Measurements from ENCODE around the gene HSH2D. TPM values are rescaled to one million over a fixed set of nuclear protein-coding genes. Genes with fewer than 3 reads are reported as not detected.

HSH2D gene
- total RNA-seq, 4 donors from 2014 or later = 0.52 to 0.83 (median 0.75) TPM; not detected in 1

GRCh38 chr19:16206046-16206605 is 62.6 kb downstream of the HSH2D start:
- no peaks in the 10 kb centered on the region for H3K9me3 ChIP-seq
- H3K27me3 ChIP-seq = no peaks in the 10 kb centered on the region
- peaks cover 9 to 21% (median 13%) of the 10 kb centered on the region in 4 donors for H3K4me1 ChIP-seq
- no peak overlapping the region for H3K27ac ChIP-seq (replicated peaks in 1 of 4)
- intact Hi-C loops (cut with DNase I) = no loop called here
- 89% methylated on average over 8 of the region's 14 CpGs for WGBS
- H3K36me3 ChIP-seq = peaks cover 76 to 97% (median 92%) of the 10 kb centered on the region in 4 donors
- H3K4me3 ChIP-seq = no peak overlapping the region
- DNase-seq (ENCODE audit: extremely low spot score) = no peak
- TF ChIP-seq POLR2AphosphoS5 (IDR thresholded peaks at IDR 0.05) (no peak), EP300 (IDR thresholded peaks at IDR 0.05) (no peak), POLR2A (IDR thresholded peaks at IDR 0.05; ENCODE audit: low read depth) (no peak), CTCF (IDR thresholded peaks at IDR 0.05) (no peak)

GRCh38 chr19:16206637-16207036 is 63.2 kb downstream of the HSH2D start:
- Histone ChIP-seq H3K27me3 (no peaks in the 10 kb centered on the region), H3K27ac (replicated peaks in 1 of 4) (no peak overlapping the region), H3K4me3 (no peak overlapping the region), H3K36me3 (peaks cover 81 to 99% (median 94%) of the 10 kb centered on the region in 4 donors), H3K4me1 (peaks cover 9 to 21% (median 13%) of the 10 kb centered on the region in 4 donors), H3K9me3 (no peaks in the 10 kb centered on the region)
- DNase-seq (ENCODE audit: extremely low spot score) = no peak
- TF ChIP-seq POLR2AphosphoS5 (IDR thresholded peaks at IDR 0.05) (no peak), POLR2A (IDR thresholded peaks at IDR 0.05; ENCODE audit: low read depth) (no peak), EP300 (IDR thresholded peaks at IDR 0.05) (no peak), CTCF (IDR thresholded peaks at IDR 0.05) (no peak)
- intact Hi-C loops (cut with DNase I) = no loop called here
- WGBS = 85% methylated on average over 6 of the region's 7 CpGs

- Histone ChIP-seq H3K4me1 (peaks cover 9 to 20% (median 12%) of the 10 kb centered on the region in 4 donors), H3K4me3 (no peak overlapping the region), H3K27ac (replicated peaks in 1 of 4) (no peak overlapping the region), H3K27me3 (no peaks in the 10 kb centered on the region), H3K36me3 (peaks cover 82 to 98% (median 92%) of the 10 kb centered on the region in 4 donors), H3K9me3 (no peaks in the 10 kb centered on the region)
- no peak for TF ChIP-seq POLR2AphosphoS5 (IDR thresholded peaks at IDR 0.05)
- TF ChIP-seq CTCF (IDR thresholded peaks at IDR 0.05) = no peak
- TF ChIP-seq EP300 (IDR thresholded peaks at IDR 0.05) = no peak
- no peak for TF ChIP-seq POLR2A (IDR thresholded peaks at IDR 0.05; ENCODE audit: low read depth)
- 89% methylated on average over 9 of the region's 10 CpGs for WGBS
- DNase-seq (ENCODE audit: extremely low spot score) = no peak
- intact Hi-C loops (cut with DNase I) = no loop called here
Measured at GRCh38 chr19:16207063-16207462, 63.6 kb downstream of the HSH2D start.

- no peak for DNase-seq (ENCODE audit: extremely low spot score)
Measured at GRCh38 chr19:16207490-16208025, 64.1 kb downstream of the HSH2D start.

More at GRCh38 chr19:16207490-16208025, 64.1 kb downstream of the HSH2D start:
- H3K36me3 ChIP-seq = peaks cover 80 to 98% (median 90%) of the 10 kb centered on the region in 4 donors
- WGBS = 83% methylated on average over 12 of the region's 12 CpGs
- H3K9me3 ChIP-seq = no peaks in the 10 kb centered on the region
- H3K27me3 ChIP-seq = no peaks in the 10 kb centered on the region
- no peak overlapping the region for H3K4me3 ChIP-seq
- intact Hi-C loops (cut with DNase I) = no loop called here
- TF ChIP-seq POLR2AphosphoS5 (IDR thresholded peaks at IDR 0.05) (no peak), POLR2A (IDR thresholded peaks at IDR 0.05; ENCODE audit: low read depth) (no peak), EP300 (IDR thresholded peaks at IDR 0.05) (no peak), CTCF (IDR thresholded peaks at IDR 0.05) (no peak)
- H3K4me1 ChIP-seq = peaks cover 9 to 15% (median 10%) of the 10 kb centered on the region in 4 donors
- no peak overlapping the region for H3K27ac ChIP-seq (replicated peaks in 1 of 4)

Small RNA genes lying within 50 kb of the gene (small RNA-seq; reads per million reads assigned to genes)
- gene RF00017 = 0 reads per million in 3 donors

Other genes starting within 250 kb of the HSH2D start
- not detected for gene CYP4F2, start 245.6 kb upstream of the HSH2D start, total RNA-seq
- under 1 TPM in 2 of 4 donors, not detected in 2; 0.32 to 0.66 TPM for gene CYP4F11, start 209.2 kb upstream of the HSH2D start, total RNA-seq
- gene OR10H4, start 194.7 kb upstream of the HSH2D start, total RNA-seq = not detected
- gene TPM4, start 67.2 kb upstream of the HSH2D start, total RNA-seq = 100 to 1,000 TPM; 378 to 445 (median 414) TPM
- 10 to 100 TPM; 37.9 to 56.4 (median 42.9) TPM for gene RAB8A, start 31.8 kb upstream of the HSH2D start, total RNA-seq
- gene CIB3, start 29.8 kb downstream of the HSH2D start, total RNA-seq = not detected
- 100 to 1,000 TPM in 3 of 4 donors, 10 to 100 TPM in 1; 83.5 to 104 (median 103) TPM for gene FAM32A, start 41.7 kb downstream of the HSH2D start, total RNA-seq
- 100 to 1,000 TPM in 2 of 4 donors, 10 to 100 TPM in 2; 63.1 to 115 (median 98.6) TPM for gene AP1M1, start 54.2 kb downstream of the HSH2D start, total RNA-seq
- gene KLF2, start 181.1 kb downstream of the HSH2D start, total RNA-seq = 10 to 100 TPM; 64.9 to 74.1 (median 68.5) TPM